Lung (tissue), 12 donors: ENCODE results near the gene TMEM40. TPM values are rescaled to one million over a fixed set of nuclear protein-coding genes. Genes with fewer than 3 reads are reported as not detected.
"Not testable (repeated sequence)": the region's sequence is repeated elsewhere in the genome, so short reads cannot be mapped to it uniquely, and the experiment has no call there.

Experiments used
- ATAC-seq: fragments of 200-7000 bp; cut with Tn5 transposase; one replicate; pipeline ENCODE4 v1.9.1; 2020; ENCODE audit warnings: moderate number of reproducible peaks; ENCODE audit not compliant: insufficient read depth, low FRiP score
- DNase-seq, 3 donors: peaks; one replicate each; pipeline ENCODE4 v3.0.0-alpha.2; 2013 to 2017
- H3K27ac ChIP-seq, 2 donors: one replicate each; pipeline ENCODE4 v1.5.1; 2013; ENCODE audit warnings: mild to moderate bottlenecking in 2 of 2, moderate library complexity in 2 of 2, control low read depth in 1 of 2, inconsistent platforms in 1 of 2, low read depth in 1 of 2, low read length in 1 of 2
- H3K27me3 ChIP-seq, 3 donors: one replicate each; pipeline ENCODE4 v1.5.1; 2013; ENCODE audit warnings: low read length in 2 of 3; ENCODE audit not compliant: control insufficient read depth in 3 of 3, insufficient read depth in 3 of 3
- H3K36me3 ChIP-seq, 4 donors: one replicate each; pipeline ENCODE4 v1.5.1; 2013; ENCODE audit warnings: low read length in 4 of 4, mild to moderate bottlenecking in 1 of 4, moderate library complexity in 1 of 4; ENCODE audit not compliant: control insufficient read depth in 4 of 4, insufficient read depth in 4 of 4
- H3K4me1 ChIP-seq, 5 donors: one replicate each; pipeline ENCODE4 v1.5.1; 2013; ENCODE audit warnings: low read length in 5 of 5, mild to moderate bottlenecking in 2 of 5, moderate library complexity in 1 of 5; ENCODE audit not compliant: control insufficient read depth in 5 of 5, insufficient read depth in 5 of 5
- H3K4me3 ChIP-seq: one replicate; pipeline ENCODE4 v1.5.1; 2013; ENCODE audit warnings: mild to moderate bottlenecking, control low read depth, moderate library complexity
- H3K9ac ChIP-seq, 2 donors: one replicate each; pipeline ENCODE4 v1.5.1; 2013; ENCODE audit warnings: low read length in 2 of 2, control low read depth in 1 of 2; ENCODE audit not compliant: insufficient read depth in 1 of 2
- H3K9me3 ChIP-seq, 4 donors: one replicate each; pipeline ENCODE4 v1.5.1; 2013; ENCODE audit warnings: low read length in 3 of 4, mild to moderate bottlenecking in 1 of 4, moderate library complexity in 1 of 4; ENCODE audit not compliant: control insufficient read depth in 4 of 4, insufficient read depth in 3 of 4
- WGBS, 2 donors: extraction: QIAGEN DNeasy Blood & Tissue Kit; methylation state at CpG; one replicate each; pipeline ENCODE4 v1.1.7; 2013; 5-methylcytosine and 5-hydroxymethylcytosine counted together
- polyA plus RNA-seq, 2 donors: library from polyadenylated mRNA; stranded (reverse); fragments of 200-250 nt; gene quantifications; one replicate each; pipeline ENCODE4 v1.2.1, GENCODE V29; 2013
- total RNA-seq, 2 donors: library from RNA; depleted of rRNA in 1 of 2; stranded (reverse); fragments of >200 nt in 1 of 2; gene quantifications; one replicate each; pipeline ENCODE4 v1.2.1, GENCODE V29; 2014 to 2021
- TF ChIP-seq, protein P1 (sequence below): IDR thresholded peaks from 2 replicates; pipeline ENCODE4 v1.5.1; 2012; ENCODE audit warnings: mild to moderate bottlenecking; ENCODE audit errors: control extremely low read depth, extremely low read depth
- donor health status: control.
- donor health status: control.
- donor health status: Bipolar disorder and iron deficiency.
- donor health status: healthy.
- donor health status: DM: yes; HTN: yes; CAD: no.

The TMEM40 gene
- total and polyA plus RNA-seq, 4 donors = 2.0 to 6.0 (median 4.0) TPM

DNA sequence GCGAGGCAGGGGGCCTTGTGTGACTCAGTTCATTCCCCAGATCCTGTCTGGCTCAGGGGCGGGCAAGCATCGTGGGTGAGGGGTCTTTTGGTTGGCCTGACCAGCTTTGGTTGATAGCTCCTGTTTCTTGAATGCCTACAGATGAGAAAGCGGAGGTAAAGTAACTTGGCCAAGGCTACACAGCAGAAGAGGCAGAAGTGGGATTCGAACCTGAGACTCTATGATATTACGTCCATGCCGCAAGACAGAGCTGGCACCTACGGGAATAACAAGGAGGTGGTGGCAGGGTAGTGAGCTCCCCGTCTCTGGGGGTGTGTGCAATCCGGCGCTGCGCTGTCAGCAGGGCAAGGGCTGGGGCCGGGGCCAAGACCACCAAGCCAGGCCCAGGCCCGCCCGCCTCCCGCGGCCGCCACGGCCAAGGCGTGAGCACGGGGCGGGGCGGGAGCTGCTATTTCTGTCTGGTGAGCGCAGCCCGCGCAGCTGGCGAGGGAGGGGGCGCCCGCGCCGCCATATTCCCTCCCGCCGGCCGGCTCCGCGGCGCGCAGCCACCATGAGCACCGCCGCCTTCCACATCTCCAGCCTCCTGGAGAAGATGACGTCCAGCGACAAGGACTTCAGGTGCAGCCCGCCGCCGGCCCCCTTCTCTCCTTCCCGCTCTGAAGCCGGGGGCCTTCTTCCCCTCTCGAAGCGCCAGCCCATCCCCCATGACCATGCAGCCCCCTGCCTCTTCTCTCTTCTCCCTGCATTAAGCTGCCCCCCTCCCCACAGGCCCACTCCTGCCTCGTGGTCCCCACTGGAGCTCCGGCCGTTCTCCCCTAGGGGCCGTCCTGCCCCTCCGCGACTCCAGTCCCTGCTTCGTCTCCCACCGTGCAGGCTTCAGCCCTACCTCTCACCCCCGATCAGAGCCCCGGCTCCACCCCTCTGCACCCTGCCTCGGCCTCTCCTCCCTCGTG is 37.4 kb upstream of the TMEM40 start, which contains the start of gene CAND2:
Gene CAND2 (plus strand): TSS at position 510 of the 953 bp plus-strand sequence. CDS start 41 bp downstream, at position 551.
- peaks cover 0 to 4% (median 0%) of the 10 kb centered on the region in 5 donors for H3K4me1 ChIP-seq
- peak; percentile 62 for ATAC-seq
- H3K36me3 ChIP-seq = no peaks in the 10 kb centered on the region
- DNase-seq = peak; percentile 84 to 89 (median 85)
- H3K27me3 ChIP-seq = no peaks in the 10 kb centered on the region
- peak within 1 kb of the TSS in 1 of 2 donors; percentile 54 for H3K9ac ChIP-seq
- H3K27ac ChIP-seq = peak within 1 kb of the TSS; percentile 68 to 82
- TF ChIP-seq, protein P1, sequence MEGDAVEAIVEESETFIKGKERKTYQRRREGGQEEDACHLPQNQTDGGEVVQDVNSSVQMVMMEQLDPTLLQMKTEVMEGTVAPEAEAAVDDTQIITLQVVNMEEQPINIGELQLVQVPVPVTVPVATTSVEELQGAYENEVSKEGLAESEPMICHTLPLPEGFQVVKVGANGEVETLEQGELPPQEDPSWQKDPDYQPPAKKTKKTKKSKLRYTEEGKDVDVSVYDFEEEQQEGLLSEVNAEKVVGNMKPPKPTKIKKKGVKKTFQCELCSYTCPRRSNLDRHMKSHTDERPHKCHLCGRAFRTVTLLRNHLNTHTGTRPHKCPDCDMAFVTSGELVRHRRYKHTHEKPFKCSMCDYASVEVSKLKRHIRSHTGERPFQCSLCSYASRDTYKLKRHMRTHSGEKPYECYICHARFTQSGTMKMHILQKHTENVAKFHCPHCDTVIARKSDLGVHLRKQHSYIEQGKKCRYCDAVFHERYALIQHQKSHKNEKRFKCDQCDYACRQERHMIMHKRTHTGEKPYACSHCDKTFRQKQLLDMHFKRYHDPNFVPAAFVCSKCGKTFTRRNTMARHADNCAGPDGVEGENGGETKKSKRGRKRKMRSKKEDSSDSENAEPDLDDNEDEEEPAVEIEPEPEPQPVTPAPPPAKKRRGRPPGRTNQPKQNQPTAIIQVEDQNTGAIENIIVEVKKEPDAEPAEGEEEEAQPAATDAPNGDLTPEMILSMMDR = no peak
- 6 to 8% methylated on average over 61 of the region's 61 CpGs for WGBS, 2 donors
- peak within 1 kb of the TSS; percentile 34 for H3K4me3 ChIP-seq
- no peaks in the 10 kb centered on the region for H3K9me3 ChIP-seq

DNA sequence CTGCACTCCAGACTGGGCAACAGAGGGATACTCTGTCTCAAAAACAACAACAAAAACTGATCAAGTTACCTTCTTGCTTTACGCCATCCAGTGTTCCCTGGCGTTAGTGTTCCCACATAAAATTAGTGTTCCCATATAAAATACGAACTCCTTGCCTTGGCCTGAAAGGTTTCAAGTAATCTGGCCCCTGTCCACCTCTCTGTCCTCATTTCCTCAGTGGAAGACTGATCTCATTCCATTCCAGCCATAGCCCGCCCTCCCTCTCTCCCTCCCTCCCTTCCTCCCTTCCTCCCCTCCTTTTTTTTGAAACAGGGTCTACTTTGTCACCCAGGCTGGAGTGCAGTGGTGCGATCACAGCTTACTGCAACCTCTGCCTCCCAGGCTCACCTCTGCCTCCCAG is 34.6 kb upstream of the TMEM40 start:
- no peak overlapping the region for H3K4me3 ChIP-seq
- no peak overlapping the region for H3K9ac ChIP-seq
- peaks cover 0 to 4% (median 0%) of the 10 kb centered on the region in 5 donors for H3K4me1 ChIP-seq
- H3K27ac ChIP-seq = no peak overlapping the region
- H3K9me3 ChIP-seq = no peaks in the 10 kb centered on the region
- TF ChIP-seq, protein P1 = no peak
- ATAC-seq = no peak
- no peak for DNase-seq
- no peaks in the 10 kb centered on the region for H3K27me3 ChIP-seq
- H3K36me3 ChIP-seq = no peaks in the 10 kb centered on the region
- 85 to 89% methylated on average over 5 of the region's 5 CpGs for WGBS, 2 donors

DNA sequence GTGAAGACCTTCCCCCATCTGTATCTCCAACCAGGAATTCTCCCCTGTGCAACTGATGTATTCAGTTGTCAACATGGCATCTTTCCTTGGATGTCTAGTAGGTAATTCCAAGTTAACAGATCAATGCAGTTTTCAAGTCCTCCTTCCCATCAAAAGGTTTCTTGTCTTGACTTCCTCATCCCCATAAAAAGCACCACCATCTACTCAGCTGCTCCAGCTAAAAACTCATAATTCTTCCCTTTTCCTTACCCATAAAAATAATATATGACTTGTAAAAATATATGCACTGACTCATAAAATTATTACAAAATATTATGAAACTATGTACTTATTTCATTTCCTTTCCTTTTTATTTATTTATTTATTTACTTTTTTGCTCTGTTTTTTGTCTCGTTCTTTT is 32.4 kb upstream of the TMEM40 start:
- DNase-seq = no peak
- no peak overlapping the region for H3K4me3 ChIP-seq
- no peaks in the 10 kb centered on the region for H3K36me3 ChIP-seq
- H3K9ac ChIP-seq = no peak overlapping the region
- no peaks in the 10 kb centered on the region for H3K9me3 ChIP-seq
- peaks cover 0 to 2% (median 0%) of the 10 kb centered on the region in 5 donors for H3K4me1 ChIP-seq
- no peak overlapping the region for H3K27ac ChIP-seq
- H3K27me3 ChIP-seq = no peaks in the 10 kb centered on the region
- no peak for ATAC-seq
- 93 to 95% methylated on average over 1 of the region's 1 CpG for WGBS, 2 donors
- TF ChIP-seq, protein P1 = no peak

DNA sequence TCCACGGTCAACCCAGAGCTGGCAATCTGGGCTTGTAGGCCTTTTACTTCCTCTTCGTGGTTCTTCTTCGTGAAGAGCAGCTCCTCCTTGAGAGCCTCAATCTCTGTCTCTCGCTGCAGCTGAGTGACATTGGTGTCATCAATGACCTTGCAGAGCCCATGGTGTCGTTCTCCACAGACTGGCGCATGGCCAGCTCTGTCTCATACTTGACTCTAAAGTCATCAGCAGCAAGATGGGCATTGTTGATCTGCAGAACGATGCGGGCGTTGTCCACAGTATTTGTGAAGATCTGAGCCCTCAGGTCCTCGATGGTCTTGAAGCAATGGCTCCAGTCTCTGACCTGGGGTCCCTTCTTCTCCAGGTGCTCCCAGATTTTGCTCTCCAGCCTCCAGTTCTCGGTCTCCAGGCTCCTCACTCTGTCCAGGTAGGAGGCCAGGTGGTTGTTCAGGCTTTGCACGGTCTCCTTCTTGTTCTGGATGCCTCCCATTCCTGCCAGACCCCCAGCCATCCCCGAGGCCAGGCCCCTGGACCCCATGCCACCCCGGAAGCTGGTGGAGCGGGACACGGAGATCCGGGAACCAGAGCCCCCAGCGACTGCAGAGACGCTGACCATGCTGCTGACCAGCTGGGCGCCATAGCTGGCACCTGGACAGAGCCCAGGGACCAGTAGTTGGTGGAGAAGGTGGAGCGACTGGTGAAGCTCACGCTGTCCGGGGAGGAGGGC is 29.1 kb upstream of the TMEM40 start:
- H3K27me3 ChIP-seq, ATAC-seq, H3K4me3 ChIP-seq, H3K36me3 ChIP-seq, H3K9me3 ChIP-seq, H3K9ac ChIP-seq, H3K27ac ChIP-seq, H3K4me1 ChIP-seq, DNase-seq: not testable (repeated sequence)
- 85 to 89% methylated on average over 23 of the region's 23 CpGs for WGBS, 2 donors
